HEK293T (cell line): Measurements from ENCODE around the gene APOBEC3H.

ENCODE experiments used
- BHLHE40 ChIP-seq: fragments of 450-650 bp; IDR thresholded peaks from 2 replicates; pipeline ENCODE4 v1.6.1; 2016; ENCODE audit warnings: mild to moderate bottlenecking, moderate library complexity, borderline replicate concordance
- ELF4 ChIP-seq: fragments of 450-650 bp; IDR thresholded peaks from 2 replicates; pipeline ENCODE4 v1.6.1; 2017; ENCODE audit warnings: antibody characterized with exemption
- NFRKB ChIP-seq: fragments of 450-650 bp; IDR thresholded peaks from 2 replicates; pipeline ENCODE4 v1.6.1; 2016; ENCODE audit warnings: mild to moderate bottlenecking, moderate library complexity
- SUZ12 ChIP-seq: fragments of 450-650 bp; IDR thresholded peaks from 2 replicates; pipeline ENCODE4 v1.6.1; 2016; ENCODE audit warnings: mild to moderate bottlenecking
- ZNF384 ChIP-seq: fragments of 450-650 bp; IDR thresholded peaks from 2 replicates; pipeline ENCODE4 v1.6.1; 2016
- TF ChIP-seq, protein P1 (sequence below): fragments of 450-650 bp; IDR thresholded peaks from 2 replicates; pipeline ENCODE4 v1.6.1; 2016

GRCh38 chr22:39132281-39132680 is 35.2 kb downstream of the APOBEC3H start:
- no peak for TF ChIP-seq NFRKB
- TF ChIP-seq BHLHE40, result no peak
- TF ChIP-seq SUZ12, result no peak
- TF ChIP-seq ELF4, result no peak
- TF ChIP-seq ZNF384, result no peak
- TF ChIP-seq, protein P1, sequence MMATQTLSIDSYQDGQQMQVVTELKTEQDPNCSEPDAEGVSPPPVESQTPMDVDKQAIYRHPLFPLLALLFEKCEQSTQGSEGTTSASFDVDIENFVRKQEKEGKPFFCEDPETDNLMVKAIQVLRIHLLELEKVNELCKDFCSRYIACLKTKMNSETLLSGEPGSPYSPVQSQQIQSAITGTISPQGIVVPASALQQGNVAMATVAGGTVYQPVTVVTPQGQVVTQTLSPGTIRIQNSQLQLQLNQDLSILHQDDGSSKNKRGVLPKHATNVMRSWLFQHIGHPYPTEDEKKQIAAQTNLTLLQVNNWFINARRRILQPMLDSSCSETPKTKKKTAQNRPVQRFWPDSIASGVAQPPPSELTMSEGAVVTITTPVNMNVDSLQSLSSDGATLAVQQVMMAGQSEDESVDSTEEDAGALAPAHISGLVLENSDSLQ, result no peak
